BLaER1 (cell line): ENCODE data around the gene EIPR1.

Experiments
- H3K27ac ChIP-seq: shearing (Covaris generic); formaldehyde crosslinking; 2 replicates; pipeline ENCODE4 v1.8.1; 2022
- H3K27me3 ChIP-seq: shearing (Covaris generic); formaldehyde crosslinking; 2 replicates; pipeline ENCODE4 v1.8.1; 2022
- H3K36me3 ChIP-seq: shearing (Covaris generic); formaldehyde crosslinking; 2 replicates; pipeline ENCODE4 v1.8.1; 2022
- H3K4me1 ChIP-seq: shearing (Covaris generic); formaldehyde crosslinking; 2 replicates; pipeline ENCODE4 v1.8.1; 2022
- H3K4me2 ChIP-seq: shearing (Covaris generic); formaldehyde crosslinking; 2 replicates; pipeline ENCODE4 v1.8.1; 2022
- H3K4me3 ChIP-seq: shearing (Covaris generic); formaldehyde crosslinking; 2 replicates; pipeline ENCODE4 v1.8.1; 2022
- H3K9ac ChIP-seq: shearing (Covaris generic); formaldehyde crosslinking; 2 replicates; pipeline ENCODE4 v1.8.1; 2022
- H3K9me3 ChIP-seq: shearing (Covaris generic); formaldehyde crosslinking; 2 replicates; pipeline ENCODE4 v1.8.1; 2022
- H4K20me1 ChIP-seq: shearing (Covaris generic); formaldehyde crosslinking; 2 replicates; pipeline ENCODE4 v1.8.1; 2022
- Cebpa-rat ChIP-seq: shearing (Covaris generic); IDR thresholded peaks from 2 replicates; pipeline ENCODE4 v1.8.1; 2022

The EIPR1 gene

DNA sequence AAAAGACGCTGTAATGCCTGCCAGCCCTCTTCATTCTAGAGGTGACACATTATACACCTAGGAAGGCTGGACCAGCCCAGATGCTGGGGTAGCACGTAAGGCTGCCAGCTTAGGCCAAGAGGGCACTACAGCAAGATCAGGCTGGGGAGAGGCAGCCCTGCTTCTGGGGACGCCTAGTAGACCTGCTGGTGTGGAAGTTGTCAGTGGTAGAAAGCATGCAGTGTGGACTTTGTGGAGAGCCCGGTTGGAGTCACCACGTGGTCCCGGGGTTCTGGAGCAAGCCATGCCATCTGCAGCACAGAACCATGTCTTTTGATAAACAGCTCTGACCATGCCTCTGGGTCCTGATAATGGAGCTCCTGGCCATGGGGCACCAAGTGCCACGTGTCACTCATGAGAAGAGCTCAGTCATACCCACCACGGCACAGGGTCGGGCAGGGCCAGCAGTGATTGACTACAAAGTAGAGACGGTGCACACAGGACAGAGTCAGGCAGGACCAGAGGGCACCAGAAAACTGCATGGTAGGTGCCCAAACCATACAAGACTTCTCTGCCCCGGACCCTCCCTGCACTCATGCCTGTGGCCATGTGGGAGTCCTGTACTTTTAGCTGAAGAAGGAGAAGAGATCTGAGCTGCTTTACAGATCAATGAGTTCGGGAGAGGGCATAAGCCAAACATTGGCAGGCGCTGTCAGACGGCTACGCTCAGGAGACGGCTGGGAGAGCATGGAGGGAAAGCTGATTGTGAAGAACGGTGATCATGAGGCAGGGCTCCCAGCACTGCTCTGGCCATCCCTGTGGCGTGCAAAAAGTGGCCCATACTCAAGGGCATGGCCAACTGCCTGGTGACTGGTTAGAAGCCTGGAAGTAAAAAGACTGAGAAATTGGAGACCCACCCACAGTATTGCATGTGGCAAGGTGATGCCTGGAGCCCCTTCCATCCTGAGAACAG, 114.9 kb downstream of the EIPR1 start:
- H3K27ac ChIP-seq: no peak overlapping the region
- no peak overlapping the region for H3K9ac ChIP-seq
- no peak overlapping the region for H3K4me3 ChIP-seq
- TF ChIP-seq Cebpa-rat: no peak
- H3K9me3 ChIP-seq: no peaks in the 10 kb centered on the region
- peaks cover 3% of the 10 kb centered on the region; the same call in 1 of the 2 replicates for H4K20me1 ChIP-seq
- H3K27me3 ChIP-seq: no peaks in the 10 kb centered on the region
- H3K36me3 ChIP-seq: peaks cover 27% of the 10 kb centered on the region
- no peak overlapping the region for H3K4me2 ChIP-seq
- H3K4me1 ChIP-seq: peaks cover 37% of the 10 kb centered on the region

DNA sequence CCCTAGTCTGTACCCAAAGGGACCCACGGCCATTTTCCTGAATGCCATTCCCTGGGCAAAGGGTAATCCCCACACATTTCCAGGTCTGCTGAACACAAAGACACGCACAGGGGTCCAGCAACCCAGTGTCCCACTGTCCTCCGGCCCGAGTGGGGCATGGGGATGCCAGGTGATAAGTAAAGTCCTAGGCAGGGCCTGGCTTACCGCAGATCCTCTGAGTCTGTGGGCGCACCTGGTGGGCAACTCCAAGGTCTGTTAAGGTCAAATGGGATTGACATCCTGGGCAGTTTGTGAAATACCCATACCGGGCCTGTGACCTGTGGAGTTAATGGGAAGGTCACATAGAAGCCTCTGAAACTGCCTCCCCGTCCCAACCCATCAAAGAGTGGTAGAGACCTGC, 116.1 kb downstream of the EIPR1 start:
- H3K4me2 ChIP-seq: no peak overlapping the region
- H4K20me1 ChIP-seq: no peaks in the 10 kb centered on the region
- H3K4me3 ChIP-seq: no peak overlapping the region
- H3K9ac ChIP-seq: no peak overlapping the region
- no peaks in the 10 kb centered on the region for H3K27me3 ChIP-seq
- peaks cover 37% of the 10 kb centered on the region for H3K4me1 ChIP-seq
- no peak for TF ChIP-seq Cebpa-rat
- H3K9me3 ChIP-seq: no peaks in the 10 kb centered on the region
- peaks cover 27% of the 10 kb centered on the region for H3K36me3 ChIP-seq
- no peak overlapping the region for H3K27ac ChIP-seq

DNA sequence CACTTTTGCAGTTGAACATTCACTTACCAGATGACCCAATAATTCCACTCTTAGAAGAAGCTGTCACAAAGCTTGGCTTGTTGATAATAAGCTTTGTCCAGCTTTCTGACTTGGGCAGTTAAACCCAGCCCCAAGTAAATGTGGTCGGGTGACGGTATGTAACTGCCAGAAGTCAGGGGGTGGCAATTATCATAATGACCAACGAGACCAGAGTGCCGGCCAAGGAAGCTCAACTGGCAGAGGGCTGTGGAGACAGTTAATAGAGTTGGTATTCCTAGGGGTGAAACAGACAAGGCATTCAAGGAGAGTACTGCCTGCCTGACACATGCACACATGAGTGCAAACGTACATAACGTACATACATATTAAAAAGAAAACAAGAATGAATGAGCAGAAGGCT, 116.7 kb downstream of the EIPR1 start:
- Histone ChIP-seq H3K36me3 (peaks cover 27% of the 10 kb centered on the region), H3K27ac (no peak overlapping the region), H3K4me1 (peaks cover 41% of the 10 kb centered on the region), H3K4me3 (no peak overlapping the region), H3K9ac (no peak overlapping the region), H4K20me1 (no peaks in the 10 kb centered on the region), H3K9me3 (no peaks in the 10 kb centered on the region), H3K4me2 (no peak overlapping the region), H3K27me3 (no peaks in the 10 kb centered on the region)
- no peak for TF ChIP-seq Cebpa-rat

DNA sequence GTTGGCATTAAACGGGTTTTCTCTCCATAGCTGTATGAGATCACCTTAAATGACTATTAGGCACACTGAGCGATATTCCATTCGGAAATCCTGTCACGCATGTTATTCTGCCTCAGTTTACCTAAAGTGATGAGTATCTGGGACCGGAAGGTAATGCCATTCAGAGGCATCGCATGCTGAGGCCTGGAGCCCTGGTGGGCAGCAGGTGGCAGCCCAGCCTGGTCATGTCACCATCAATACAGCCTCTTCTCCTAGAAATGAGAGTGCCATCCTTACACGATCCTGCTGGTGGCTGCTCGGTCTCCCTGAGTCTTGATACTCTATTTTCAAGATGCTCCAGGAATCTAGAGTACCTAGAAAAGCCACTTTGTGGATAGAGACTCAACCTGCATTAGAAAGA, 119.8 kb downstream of the EIPR1 start:
- H3K9ac ChIP-seq: no peak overlapping the region
- peak overlapping the region; percentile 96 for H3K4me2 ChIP-seq
- no peaks in the 10 kb centered on the region for H3K27me3 ChIP-seq
- H3K4me3 ChIP-seq: peak overlapping the region; percentile 51
- peaks cover 55% of the 10 kb centered on the region for H3K4me1 ChIP-seq
- TF ChIP-seq Cebpa-rat: no peak
- H3K9me3 ChIP-seq: no peaks in the 10 kb centered on the region
- no peaks in the 10 kb centered on the region for H4K20me1 ChIP-seq
- peaks cover 19% of the 10 kb centered on the region for H3K36me3 ChIP-seq
- no peak overlapping the region for H3K27ac ChIP-seq

DNA sequence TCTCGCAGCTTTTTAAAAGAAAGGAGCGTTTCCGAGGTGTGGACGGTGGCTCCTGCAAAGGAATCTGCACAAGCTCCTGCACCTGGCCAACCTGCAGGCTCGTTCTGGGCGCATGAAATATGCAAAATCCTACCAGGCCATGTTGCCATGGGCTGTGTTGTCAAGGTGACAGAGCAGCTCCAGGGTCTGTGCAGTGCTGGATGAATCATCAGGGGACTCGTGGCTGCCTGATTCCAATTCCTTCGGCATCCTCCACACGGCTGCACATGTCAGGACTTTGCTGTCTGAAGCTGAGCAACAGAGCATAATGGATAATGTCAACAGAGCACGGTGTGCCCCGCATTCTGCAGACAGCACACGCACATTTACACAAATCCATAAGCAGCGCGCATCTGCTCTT, 120.5 kb downstream of the EIPR1 start:
- peaks cover 12% of the 10 kb centered on the region; the same call in 1 of the 2 replicates for H3K36me3 ChIP-seq

DNA sequence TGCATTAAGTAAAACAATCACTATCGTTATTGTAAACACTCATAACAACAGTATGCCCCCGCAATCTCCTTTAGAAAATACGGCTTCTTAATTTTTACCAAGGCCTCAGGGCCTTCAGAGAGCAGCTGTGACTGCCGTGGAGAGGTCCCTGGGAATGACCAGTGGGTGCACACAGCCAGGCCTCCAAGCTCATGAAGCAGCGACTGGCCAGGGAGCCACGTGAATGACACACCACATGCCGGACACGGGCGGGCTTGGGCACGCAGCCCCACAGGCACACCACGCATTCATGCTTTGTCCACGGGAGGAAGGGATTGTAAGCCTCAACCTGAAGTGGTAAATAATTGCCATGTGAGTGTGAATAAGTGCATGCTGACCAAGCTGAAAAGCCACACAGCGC, 121.0 kb downstream of the EIPR1 start:
- no peak for TF ChIP-seq Cebpa-rat
- H3K27ac ChIP-seq: peak overlapping the region; percentile 57
- peak overlapping the region; percentile 96 for H3K4me2 ChIP-seq

More for the DNA sequence above, 120.5 kb downstream of the EIPR1 start:
- peak overlapping the region; percentile 96 for H3K4me2 ChIP-seq
- peak overlapping the region; percentile 51 for H3K4me3 ChIP-seq
- no peak overlapping the region for H3K27ac ChIP-seq
- peaks cover 61% of the 10 kb centered on the region for H3K4me1 ChIP-seq
- no peak for TF ChIP-seq Cebpa-rat
- H3K9me3 ChIP-seq: no peaks in the 10 kb centered on the region
- 0 out of 2 replicates have a peak overlapping the region, but pooled peaks have one; percentile 54 for H3K9ac ChIP-seq
- H3K27me3 ChIP-seq: no peaks in the 10 kb centered on the region
- no peaks in the 10 kb centered on the region for H4K20me1 ChIP-seq

DNA sequence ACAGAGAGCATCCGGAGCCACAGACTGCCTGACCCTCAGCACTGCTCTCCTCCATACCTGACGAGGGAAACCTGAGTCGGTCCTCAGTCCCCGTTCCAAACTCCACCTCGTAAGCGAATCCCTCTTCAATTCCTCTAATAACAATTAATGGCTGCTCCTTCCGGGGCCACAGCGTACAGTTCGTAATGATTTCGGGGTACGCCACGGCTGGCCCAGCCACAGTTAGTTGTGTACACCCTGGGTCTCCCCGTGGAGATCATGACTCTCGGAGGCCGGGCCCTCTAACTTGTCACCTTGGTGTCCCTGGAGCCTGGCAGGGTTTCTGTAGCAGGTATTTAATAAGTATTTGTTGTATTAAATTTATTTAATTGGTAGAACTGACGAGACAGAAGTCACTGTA, 121.5 kb downstream of the EIPR1 start:
- peaks cover 7% of the 10 kb centered on the region; the same call in 1 of the 2 replicates for H3K36me3 ChIP-seq
- no peaks in the 10 kb centered on the region for H4K20me1 ChIP-seq
- peak overlapping the region; percentile 54 for H3K9ac ChIP-seq
- H3K27me3 ChIP-seq: no peaks in the 10 kb centered on the region
- H3K4me3 ChIP-seq: peak overlapping the region; percentile 51
- peaks cover 8% of the 10 kb centered on the region; the same call in 1 of the 2 replicates for H3K9me3 ChIP-seq
- no peak for TF ChIP-seq Cebpa-rat
- peaks cover 70% of the 10 kb centered on the region for H3K4me1 ChIP-seq
- peak overlapping the region; percentile 96 for H3K4me2 ChIP-seq
- peak overlapping the region; percentile 57 for H3K27ac ChIP-seq

More for the DNA sequence above, 121.0 kb downstream of the EIPR1 start:
- peak overlapping the region; percentile 54; the same call in 1 of the 2 replicates for H3K9ac ChIP-seq
- H4K20me1 ChIP-seq: no peaks in the 10 kb centered on the region
- H3K4me1 ChIP-seq: peaks cover 67% of the 10 kb centered on the region
- H3K27me3 ChIP-seq: no peaks in the 10 kb centered on the region
- H3K4me3 ChIP-seq: peak overlapping the region; percentile 51
- 0 out of 2 replicates have a peak, but pooled peaks cover 8% of the 10 kb centered on the region for H3K36me3 ChIP-seq
- peaks cover 3% of the 10 kb centered on the region; the same call in 1 of the 2 replicates for H3K9me3 ChIP-seq

DNA sequence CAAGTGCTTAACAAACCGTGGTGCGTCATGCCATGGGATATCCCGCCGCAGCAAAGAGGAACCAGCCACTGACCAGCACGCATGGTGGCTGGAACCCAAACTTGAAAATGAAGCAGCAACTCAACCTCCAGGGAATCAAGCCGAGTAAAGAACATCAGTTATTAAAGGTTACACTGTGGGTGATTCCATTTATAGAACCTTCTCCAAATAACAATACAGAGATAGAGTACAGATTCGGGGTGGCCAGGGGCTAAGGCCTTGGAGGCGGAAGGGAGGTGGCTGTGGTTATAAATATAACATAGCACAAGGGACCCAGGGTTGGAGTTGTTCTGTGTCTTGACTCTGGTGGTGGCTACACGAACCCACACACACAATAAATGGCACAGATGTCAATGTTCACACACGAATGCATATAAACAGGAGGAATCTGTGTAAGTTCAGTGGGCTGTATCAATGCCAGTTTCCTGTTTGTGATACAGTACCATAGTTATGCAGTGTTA, 123.1 kb downstream of the EIPR1 start:
- Histone ChIP-seq H3K27me3 (no peaks in the 10 kb centered on the region), H3K4me3 (peak overlapping the region; percentile 53), H3K9me3 (peaks cover 24% of the 10 kb centered on the region), H3K27ac (peak overlapping the region; percentile 85), H3K36me3 (peaks cover 20% of the 10 kb centered on the region), H4K20me1 (no peaks in the 10 kb centered on the region), H3K4me2 (peak overlapping the region; percentile 96), H3K9ac (peak overlapping the region; percentile 71), H3K4me1 (peaks cover 78% of the 10 kb centered on the region)
- TF ChIP-seq Cebpa-rat: no peak

DNA sequence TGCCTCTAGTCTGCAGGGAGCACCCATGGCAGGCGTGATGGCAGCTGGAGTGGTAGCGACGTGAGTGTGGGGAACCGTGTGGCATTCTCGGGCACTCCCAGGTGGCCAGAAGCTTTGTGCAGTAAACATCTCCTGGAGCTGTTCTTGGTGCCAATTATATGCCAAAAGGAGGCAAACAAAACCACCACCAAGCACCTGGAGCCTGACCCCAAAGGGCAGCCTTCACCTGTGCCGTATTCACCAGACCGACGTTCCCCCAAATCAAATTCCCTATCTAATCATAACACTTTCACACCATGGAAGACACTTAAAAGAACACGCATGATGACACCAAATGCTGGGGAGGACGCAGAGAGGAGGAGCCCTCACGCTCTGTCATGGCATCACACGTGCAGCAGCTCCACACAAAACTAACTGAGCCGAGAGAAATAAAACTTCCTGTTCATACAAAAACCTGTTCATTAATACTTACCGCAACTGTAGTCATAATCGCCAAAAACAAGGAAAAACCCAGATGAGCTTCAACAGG, 123.6 kb downstream of the EIPR1 start:
- Histone ChIP-seq H3K27ac (peak overlapping the region; percentile 85), H3K4me3 (peak overlapping the region; percentile 53), H3K4me1 (peaks cover 78% of the 10 kb centered on the region), H3K36me3 (peaks cover 25% of the 10 kb centered on the region), H3K9ac (peak overlapping the region; percentile 71), H4K20me1 (no peaks in the 10 kb centered on the region), H3K4me2 (peak overlapping the region; percentile 96), H3K9me3 (peaks cover 29% of the 10 kb centered on the region), H3K27me3 (no peaks in the 10 kb centered on the region)
- TF ChIP-seq Cebpa-rat: no peak

DNA sequence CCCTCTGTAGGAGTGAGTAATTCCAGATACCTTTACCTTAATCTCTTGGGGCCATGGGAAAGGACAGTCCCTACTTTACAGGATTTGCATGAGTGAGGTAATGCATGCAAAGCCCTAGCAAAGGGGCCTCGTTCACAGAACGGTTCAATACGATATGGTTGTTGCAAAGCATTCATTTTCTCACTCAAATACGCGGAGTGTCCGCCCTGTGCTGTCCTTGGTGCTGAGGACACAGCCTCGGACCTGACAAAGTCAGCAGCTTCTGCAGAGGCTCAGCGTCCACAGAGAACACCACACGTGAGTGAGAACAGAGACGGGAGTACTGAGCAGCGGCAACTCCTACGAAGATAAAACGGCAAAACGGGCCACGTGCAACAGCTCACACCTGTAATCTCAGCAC, 125.7 kb downstream of the EIPR1 start:
- H3K27ac ChIP-seq: no peak overlapping the region
- peaks cover 44% of the 10 kb centered on the region for H3K36me3 ChIP-seq
- peaks cover 45% of the 10 kb centered on the region for H3K9me3 ChIP-seq
- H3K4me3 ChIP-seq: no peak overlapping the region
- TF ChIP-seq Cebpa-rat: no peak
- H3K4me1 ChIP-seq: peaks cover 65% of the 10 kb centered on the region
- H3K9ac ChIP-seq: no peak overlapping the region
- no peaks in the 10 kb centered on the region for H3K27me3 ChIP-seq
- no peaks in the 10 kb centered on the region for H4K20me1 ChIP-seq
- peak overlapping the region; percentile 96 for H3K4me2 ChIP-seq
